ENCODE measurements around the gene ADSS1. TPM values are rescaled to one million over a fixed set of nuclear protein-coding genes. Genes with fewer than 3 reads are reported as not detected.

The ADSS1 gene
- total and polyA plus RNA-seq, 2 donors (not counting 1 experiment from before 2014, with no cell fraction given) = 2.2 to 3.5 TPM

GRCh38 chr14:104732355-104732804 is 8.4 kb downstream of the ADSS1 start:
- DNase-seq (ENCODE audit: low read depth in 2 of 2) = no peak
- H3K27me3 ChIP-seq (ENCODE audit: control insufficient read depth, insufficient read depth, low read length) = peaks cover 2% of the 10 kb centered on the region
- H2AFZ ChIP-seq (ENCODE audit: low read length) = no peak overlapping the region
- no peaks in the 10 kb centered on the region for H3K79me2 ChIP-seq (ENCODE audit: control insufficient read depth, insufficient read depth, low read length)
- no peak overlapping the region for H3K27ac ChIP-seq (ENCODE audit: insufficient read depth, low read length)
- no peak overlapping the region for H3K4me3 ChIP-seq (replicated peaks in 1 of 4; ENCODE audit: control extremely low read depth in 1 of 4, insufficient read depth in 1 of 4, low read depth in 3 of 4, low read length in 4 of 4)
- no peaks in the 10 kb centered on the region for H4K20me1 ChIP-seq (ENCODE audit: control insufficient read depth, extremely low read depth, insufficient read depth, low read length)
- H3K9ac ChIP-seq (ENCODE audit: insufficient read depth, low read length) = no peak overlapping the region
- no peaks in the 10 kb centered on the region for H3K9me3 ChIP-seq (ENCODE audit: control insufficient read depth, insufficient read depth, low read depth, low read length)
- no peaks in the 10 kb centered on the region for H3K36me3 ChIP-seq (ENCODE audit: control insufficient read depth, insufficient read depth, low read length)
- no peak overlapping the region for H3K4me2 ChIP-seq (ENCODE audit: extremely low read depth, insufficient read depth, low read length)
- H3K4me1 ChIP-seq (ENCODE audit: control insufficient read depth, extremely low read depth, insufficient read depth, low read length) = peaks cover 5% of the 10 kb centered on the region
- TF ChIP-seq EZH2 (IDR thresholded peaks at IDR 0.05; ENCODE audit: low read length, missing control alignments) = no peak
- TF ChIP-seq, protein P1, sequence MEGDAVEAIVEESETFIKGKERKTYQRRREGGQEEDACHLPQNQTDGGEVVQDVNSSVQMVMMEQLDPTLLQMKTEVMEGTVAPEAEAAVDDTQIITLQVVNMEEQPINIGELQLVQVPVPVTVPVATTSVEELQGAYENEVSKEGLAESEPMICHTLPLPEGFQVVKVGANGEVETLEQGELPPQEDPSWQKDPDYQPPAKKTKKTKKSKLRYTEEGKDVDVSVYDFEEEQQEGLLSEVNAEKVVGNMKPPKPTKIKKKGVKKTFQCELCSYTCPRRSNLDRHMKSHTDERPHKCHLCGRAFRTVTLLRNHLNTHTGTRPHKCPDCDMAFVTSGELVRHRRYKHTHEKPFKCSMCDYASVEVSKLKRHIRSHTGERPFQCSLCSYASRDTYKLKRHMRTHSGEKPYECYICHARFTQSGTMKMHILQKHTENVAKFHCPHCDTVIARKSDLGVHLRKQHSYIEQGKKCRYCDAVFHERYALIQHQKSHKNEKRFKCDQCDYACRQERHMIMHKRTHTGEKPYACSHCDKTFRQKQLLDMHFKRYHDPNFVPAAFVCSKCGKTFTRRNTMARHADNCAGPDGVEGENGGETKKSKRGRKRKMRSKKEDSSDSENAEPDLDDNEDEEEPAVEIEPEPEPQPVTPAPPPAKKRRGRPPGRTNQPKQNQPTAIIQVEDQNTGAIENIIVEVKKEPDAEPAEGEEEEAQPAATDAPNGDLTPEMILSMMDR (conservative IDR thresholded peaks at IDR 0.05 in 1 of 2, IDR thresholded peaks at IDR 0.05 in 1 of 2; ENCODE audit: low read depth in 1 of 2, low read length in 2 of 2) = no peak

DNA sequence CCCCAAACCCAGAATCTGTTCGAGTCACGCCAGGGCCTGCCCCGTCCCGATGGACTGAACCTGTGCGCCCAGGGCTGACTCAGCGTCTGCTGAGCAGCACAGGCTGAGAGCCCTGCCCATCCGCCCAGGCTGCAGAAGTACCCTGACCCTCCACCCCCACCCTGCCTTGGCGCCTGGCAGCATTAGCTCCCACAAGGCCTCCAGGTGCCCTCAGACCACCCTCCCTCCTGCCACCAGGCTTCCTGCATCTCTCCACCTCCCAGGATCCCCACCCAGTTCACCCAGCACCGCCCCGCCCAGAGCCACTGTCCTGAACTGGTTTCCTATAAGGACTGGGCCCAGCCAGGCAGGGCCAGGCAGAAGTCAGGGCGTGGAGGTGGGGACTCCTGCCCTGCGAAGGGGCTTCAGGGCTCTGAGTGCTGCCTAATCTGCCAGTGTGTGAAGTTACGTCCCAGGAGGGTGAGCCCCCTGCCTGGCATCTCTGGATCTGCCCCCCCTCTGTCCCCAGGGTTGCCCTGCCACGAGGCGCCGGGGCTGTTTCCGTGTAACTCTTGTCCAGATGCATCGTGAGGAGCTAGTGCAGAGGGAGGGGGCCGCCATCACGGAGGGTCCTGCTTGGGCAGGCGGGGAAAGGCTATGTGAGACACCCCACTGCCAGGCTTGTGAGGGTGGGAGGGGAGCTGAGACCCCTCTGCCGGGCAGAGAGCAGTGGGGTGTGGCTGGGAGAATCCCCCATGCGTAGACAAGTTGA is 9.1 kb downstream of the ADSS1 start:
- no peak for DNase-seq (ENCODE audit: low read depth in 2 of 2)

DNA sequence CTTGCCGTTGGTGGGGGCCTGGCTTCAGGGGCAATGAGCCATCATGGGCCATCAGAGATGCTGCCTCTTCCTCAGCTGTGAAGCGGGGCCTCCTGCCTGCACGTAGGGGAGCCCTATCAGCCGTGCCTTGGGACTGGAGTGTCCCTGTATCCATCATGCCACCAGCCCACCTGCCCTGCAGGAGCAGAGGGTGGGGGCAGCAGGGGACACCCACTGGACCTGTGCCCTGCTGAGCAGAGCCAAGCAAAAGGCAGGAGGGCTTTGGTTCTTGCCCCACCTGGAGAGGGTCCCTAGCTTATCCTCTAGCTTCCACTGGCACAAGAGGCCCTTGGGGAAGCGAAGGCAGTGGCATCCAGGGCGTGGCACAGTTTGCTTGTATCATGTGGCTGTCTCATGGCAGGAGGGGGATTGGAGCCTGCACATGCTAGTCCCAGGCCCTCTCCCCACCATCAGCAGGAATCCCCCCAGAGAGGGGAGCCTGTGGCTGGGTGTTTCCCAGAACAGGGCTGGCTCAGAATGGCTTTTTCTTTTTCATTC is 10.1 kb downstream of the ADSS1 start:
- Histone ChIP-seq H3K4me3 (replicated peaks in 1 of 4; ENCODE audit: control extremely low read depth in 1 of 4, insufficient read depth in 1 of 4, low read depth in 3 of 4, low read length in 4 of 4) (no peak overlapping the region), H3K27me3 (ENCODE audit: control insufficient read depth, insufficient read depth, low read length) (no peaks in the 10 kb centered on the region), H4K20me1 (ENCODE audit: control insufficient read depth, extremely low read depth, insufficient read depth, low read length) (no peaks in the 10 kb centered on the region), H3K4me2 (ENCODE audit: extremely low read depth, insufficient read depth, low read length) (no peak overlapping the region), H3K36me3 (ENCODE audit: control insufficient read depth, insufficient read depth, low read length) (no peaks in the 10 kb centered on the region), H2AFZ (ENCODE audit: low read length) (no peak overlapping the region), H3K9me3 (ENCODE audit: control insufficient read depth, insufficient read depth, low read depth, low read length) (no peaks in the 10 kb centered on the region), H3K4me1 (ENCODE audit: control insufficient read depth, extremely low read depth, insufficient read depth, low read length) (peaks cover 5% of the 10 kb centered on the region), H3K9ac (ENCODE audit: insufficient read depth, low read length) (no peak overlapping the region), H3K27ac (ENCODE audit: insufficient read depth, low read length) (no peak overlapping the region), H3K79me2 (ENCODE audit: control insufficient read depth, insufficient read depth, low read length) (no peaks in the 10 kb centered on the region)
- no peak for DNase-seq (ENCODE audit: low read depth in 2 of 2)
- TF ChIP-seq, protein P1 (conservative IDR thresholded peaks at IDR 0.05 in 1 of 2, IDR thresholded peaks at IDR 0.05 in 1 of 2; ENCODE audit: low read depth in 1 of 2, low read length in 2 of 2) = no peak
- TF ChIP-seq EZH2 (IDR thresholded peaks at IDR 0.05; ENCODE audit: low read length, missing control alignments) = no peak

More for the DNA sequence above, 9.1 kb downstream of the ADSS1 start:
- Histone ChIP-seq H3K4me2 (ENCODE audit: extremely low read depth, insufficient read depth, low read length) (no peak overlapping the region), H4K20me1 (ENCODE audit: control insufficient read depth, extremely low read depth, insufficient read depth, low read length) (no peaks in the 10 kb centered on the region), H3K9ac (ENCODE audit: insufficient read depth, low read length) (no peak overlapping the region), H3K79me2 (ENCODE audit: control insufficient read depth, insufficient read depth, low read length) (no peaks in the 10 kb centered on the region), H3K9me3 (ENCODE audit: control insufficient read depth, insufficient read depth, low read depth, low read length) (no peaks in the 10 kb centered on the region), H2AFZ (ENCODE audit: low read length) (no peak overlapping the region), H3K36me3 (ENCODE audit: control insufficient read depth, insufficient read depth, low read length) (no peaks in the 10 kb centered on the region), H3K4me1 (ENCODE audit: control insufficient read depth, extremely low read depth, insufficient read depth, low read length) (peaks cover 5% of the 10 kb centered on the region), H3K27me3 (ENCODE audit: control insufficient read depth, insufficient read depth, low read length) (no peaks in the 10 kb centered on the region), H3K4me3 (replicated peaks in 1 of 4; ENCODE audit: control extremely low read depth in 1 of 4, insufficient read depth in 1 of 4, low read depth in 3 of 4, low read length in 4 of 4) (no peak overlapping the region), H3K27ac (ENCODE audit: insufficient read depth, low read length) (no peak overlapping the region)
- TF ChIP-seq, protein P1 (conservative IDR thresholded peaks at IDR 0.05 in 1 of 2, IDR thresholded peaks at IDR 0.05 in 1 of 2; ENCODE audit: low read depth in 1 of 2, low read length in 2 of 2) = no peak
- TF ChIP-seq EZH2 (IDR thresholded peaks at IDR 0.05; ENCODE audit: low read length, missing control alignments) = no peak

Measured in fibroblast of lung (primary cell).